Putamen (tissue), 1 donor: ENCODE measurements around the gene ZCWPW2.

Experiments
- DNase-seq: peaks from one replicate; pipeline ENCODE4 v3.0.0-alpha.2; 2016; ENCODE audit warnings: low spot score

ZCWPW2 gene

DNA sequence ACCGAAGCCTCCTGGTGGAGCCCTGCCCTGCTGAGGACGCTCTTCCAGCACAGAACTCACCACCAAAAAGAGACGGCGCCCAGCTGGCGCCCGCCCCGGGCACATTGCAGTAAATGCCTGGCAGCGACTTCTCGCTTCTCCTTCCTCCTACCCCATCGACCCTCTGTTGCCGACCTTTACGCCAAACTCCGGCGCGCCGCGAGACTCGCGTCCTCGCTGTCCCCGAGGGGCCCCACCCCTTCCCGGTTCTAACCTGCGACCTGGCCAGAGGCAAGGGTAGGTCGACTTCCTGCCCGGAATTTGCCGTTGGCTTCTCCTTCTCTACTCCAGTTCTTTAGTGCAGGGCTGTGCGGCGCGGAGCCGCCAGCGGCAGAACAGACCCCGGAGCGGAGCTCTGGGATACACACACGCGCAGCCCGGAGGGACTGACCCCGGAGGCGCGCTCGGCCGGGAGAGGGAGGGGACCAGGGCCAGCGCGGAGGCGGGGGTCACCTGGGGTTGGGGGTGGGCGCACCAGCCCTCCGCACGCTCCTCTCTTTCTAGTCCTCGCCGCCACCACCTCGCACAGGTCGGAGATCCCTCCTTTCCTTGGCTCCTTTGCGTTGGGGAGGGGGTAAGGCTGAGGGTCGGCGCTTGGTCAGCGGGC is 226.7 kb downstream of the ZCWPW2 start:
- peak; percentile 6 for DNase-seq
